Natural killer cell (primary cell): ENCODE measurements around the gene CPNE9. TPM values are rescaled to one million over a fixed set of nuclear protein-coding genes. Genes with fewer than 3 reads are reported as not detected.

Source experiments
- ATAC-seq, 3 donors: fragments of 150-1000 bp in 2 of 3; fragments of 200-7000 bp in 1 of 3; cut with Tn5 transposase; 1 replicate in 1 of 3; 2 replicates in 2 of 3; pipeline ENCODE4 v1.10.0; 2021; ENCODE audit warnings: mild to moderate bottlenecking in 2 of 3, moderate library complexity in 2 of 3
- DNase-seq, 2 donors: peaks; one replicate each; pipeline versions ENCODE4 v3.0.0 to v3.0.0-alpha.2; 2013 to 2021; ENCODE audit warnings: mixed read lengths in 1 of 2
- H3K27ac ChIP-seq: one replicate; pipeline ENCODE4 v1.5.1; 2013; ENCODE audit warnings: mild to moderate bottlenecking, low read length
- H3K27me3 ChIP-seq: one replicate; pipeline ENCODE4 v1.6.1; 2013; ENCODE audit warnings: low read length; ENCODE audit not compliant: control insufficient read depth, insufficient read depth
- H3K36me3 ChIP-seq: one replicate; pipeline ENCODE4 v1.6.1; 2013; ENCODE audit warnings: low read length; ENCODE audit not compliant: control insufficient read depth, insufficient read depth
- H3K4me1 ChIP-seq: one replicate; pipeline ENCODE4 v1.6.1; 2013; ENCODE audit warnings: low read length; ENCODE audit not compliant: control insufficient read depth, insufficient read depth
- H3K4me3 ChIP-seq: one replicate; pipeline ENCODE4 v1.5.1; 2013; ENCODE audit warnings: low read length
- H3K9me3 ChIP-seq: one replicate; pipeline ENCODE4 v1.6.1; 2013; ENCODE audit warnings: low read length; ENCODE audit not compliant: control insufficient read depth, insufficient read depth
- H3K27ac Mint-ChIP-seq, 2 donors: one replicate each; pipeline ENCODE4 v1.8.0; 2022; ENCODE audit warnings: mild to moderate bottlenecking in 2 of 2, mixed read lengths in 2 of 2, moderate library complexity in 1 of 2
- H3K27me3 Mint-ChIP-seq, 2 donors: one replicate each; pipeline ENCODE4 v1.8.0; 2022; ENCODE audit warnings: low read depth in 2 of 2, mixed read lengths in 2 of 2
- H3K36me3 Mint-ChIP-seq: one replicate; pipeline ENCODE4 v1.8.0; 2022; ENCODE audit warnings: mixed read lengths
- H3K4me1 Mint-ChIP-seq, 2 donors: one replicate each; pipeline ENCODE4 v1.8.0; 2022; ENCODE audit warnings: mixed read lengths in 2 of 2
- H3K4me3 Mint-ChIP-seq: one replicate; pipeline ENCODE4 v1.8.0; 2022; ENCODE audit warnings: mild to moderate bottlenecking, moderate library complexity, mixed read lengths
- H3K9me3 Mint-ChIP-seq, 2 donors: one replicate each; pipeline ENCODE4 v1.8.0; 2022; ENCODE audit warnings: mixed read lengths in 2 of 2
- WGBS: methylation state at CpG from one replicate; pipeline ENCODE4 v1.1.7; 2013; ENCODE audit warnings: missing lambda C conversion rate; ENCODE audit not compliant: insufficient coverage; 5-methylcytosine and 5-hydroxymethylcytosine counted together
- intact Hi-C: fragments of 100-400 bp; cut with micrococcal nuclease; formaldehyde crosslinking; loops from one replicate; pipeline ENCODE4 v1.14.2; 2022
- total RNA-seq, 4 donors: library from RNA; stranded (reverse); fragments of 120-200 nt in 1 of 4; gene quantifications; one replicate each; pipeline versions ENCODE4 v1.2.3 to v1.2.4, GENCODE V29; 2013 to 2022
- TF ChIP-seq, protein P1 (sequence below): fragments of 200-600 bp; IDR thresholded peaks from one replicate; pipeline ENCODE4 v1.8.0; 2022; ENCODE audit warnings: antibody characterized with exemption

The CPNE9 gene
- total RNA-seq, 3 donors from 2014 or later (not counting 1 experiment from before 2014, with no cell fraction given) = 0.43 to 0.49 TPM; not detected in 1

DNA sequence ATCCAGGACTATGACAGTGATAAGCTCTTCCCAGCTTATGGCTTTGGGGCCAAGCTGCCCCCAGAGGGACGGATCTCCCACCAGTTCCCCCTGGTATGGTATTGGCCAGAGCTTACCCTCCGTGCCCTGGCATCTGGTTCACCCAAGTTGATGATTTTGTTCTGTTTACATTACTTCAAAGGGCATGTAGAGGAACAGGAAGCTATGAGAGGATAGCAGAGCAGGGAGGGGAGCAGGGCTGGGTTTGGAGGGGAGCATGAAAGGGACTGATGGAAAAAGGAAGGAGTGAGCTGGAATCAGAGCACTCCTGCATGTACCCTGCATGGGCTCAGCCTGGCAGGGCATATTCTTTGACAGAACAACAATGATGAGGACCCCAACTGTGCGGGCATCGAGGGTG lies 14.5 kb downstream of the CPNE9 start:
- no peaks in the 10 kb centered on the region for H3K4me1 ChIP-seq
- no peak for ATAC-seq
- H3K9me3 ChIP-seq = no peaks in the 10 kb centered on the region
- H3K4me3 ChIP-seq = no peak overlapping the region
- peaks cover 0 to 4% of the 10 kb centered on the region in 2 donors for H3K4me1 Mint-ChIP-seq
- 81% methylated on average over 4 of the region's 4 CpGs for WGBS
- H3K36me3 ChIP-seq = no peaks in the 10 kb centered on the region
- peaks cover 0 to 3% of the 10 kb centered on the region in 2 donors for H3K27me3 Mint-ChIP-seq
- no peak overlapping the region for H3K27ac ChIP-seq
- DNase-seq = no peak
- TF ChIP-seq, protein P1, sequence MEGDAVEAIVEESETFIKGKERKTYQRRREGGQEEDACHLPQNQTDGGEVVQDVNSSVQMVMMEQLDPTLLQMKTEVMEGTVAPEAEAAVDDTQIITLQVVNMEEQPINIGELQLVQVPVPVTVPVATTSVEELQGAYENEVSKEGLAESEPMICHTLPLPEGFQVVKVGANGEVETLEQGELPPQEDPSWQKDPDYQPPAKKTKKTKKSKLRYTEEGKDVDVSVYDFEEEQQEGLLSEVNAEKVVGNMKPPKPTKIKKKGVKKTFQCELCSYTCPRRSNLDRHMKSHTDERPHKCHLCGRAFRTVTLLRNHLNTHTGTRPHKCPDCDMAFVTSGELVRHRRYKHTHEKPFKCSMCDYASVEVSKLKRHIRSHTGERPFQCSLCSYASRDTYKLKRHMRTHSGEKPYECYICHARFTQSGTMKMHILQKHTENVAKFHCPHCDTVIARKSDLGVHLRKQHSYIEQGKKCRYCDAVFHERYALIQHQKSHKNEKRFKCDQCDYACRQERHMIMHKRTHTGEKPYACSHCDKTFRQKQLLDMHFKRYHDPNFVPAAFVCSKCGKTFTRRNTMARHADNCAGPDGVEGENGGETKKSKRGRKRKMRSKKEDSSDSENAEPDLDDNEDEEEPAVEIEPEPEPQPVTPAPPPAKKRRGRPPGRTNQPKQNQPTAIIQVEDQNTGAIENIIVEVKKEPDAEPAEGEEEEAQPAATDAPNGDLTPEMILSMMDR = no peak
- no peaks in the 10 kb centered on the region for H3K36me3 Mint-ChIP-seq
- no peaks in the 10 kb centered on the region for H3K27me3 ChIP-seq
- intact Hi-C loops = no loop called here
- no peak overlapping the region for H3K4me3 Mint-ChIP-seq
- H3K27ac Mint-ChIP-seq = no peak overlapping the region
- no peaks in the 10 kb centered on the region for H3K9me3 Mint-ChIP-seq

DNA sequence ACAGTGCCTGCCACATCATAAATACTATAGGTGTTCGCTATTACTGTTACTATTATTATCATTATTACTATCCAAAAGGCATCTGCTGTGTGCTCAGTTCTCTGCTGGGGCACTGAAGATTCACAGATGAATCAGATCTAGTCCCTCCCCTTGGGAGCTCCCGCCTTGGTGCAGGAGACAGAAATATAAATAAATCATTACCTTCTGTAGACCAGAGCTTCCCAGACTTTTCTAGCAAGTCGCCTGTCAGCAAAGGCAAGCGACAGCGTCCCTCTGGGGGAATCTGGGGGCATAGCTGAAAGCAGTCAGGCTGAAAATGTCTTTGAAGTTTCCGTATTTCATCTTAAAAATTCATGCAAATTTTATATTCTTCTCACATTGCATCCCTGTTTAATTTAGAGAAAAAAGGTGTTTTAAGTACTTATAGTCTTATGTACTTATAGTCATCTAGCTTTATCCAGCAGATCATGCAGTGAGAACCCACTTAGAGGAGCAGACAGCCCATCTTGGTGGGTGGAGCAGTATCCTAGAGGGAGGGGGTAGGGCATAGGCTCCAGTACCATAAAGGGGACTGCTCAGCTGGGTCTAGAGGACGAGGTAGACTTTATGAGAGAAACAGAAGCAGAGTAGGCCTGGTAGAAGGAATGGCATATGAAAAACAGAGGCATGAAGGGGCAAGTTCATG lies 17.5 kb downstream of the CPNE9 start:
- ATAC-seq (no peak), DNase-seq (no peak)
- WGBS = 75% methylated on average over 6 of the region's 7 CpGs
- no peaks in the 10 kb centered on the region for H3K36me3 Mint-ChIP-seq
- H3K27ac Mint-ChIP-seq = no peak overlapping the region
- Histone ChIP-seq H3K4me1 (no peaks in the 10 kb centered on the region), H3K4me3 (no peak overlapping the region), H3K27ac (no peak overlapping the region), H3K27me3 (no peaks in the 10 kb centered on the region), H3K9me3 (no peaks in the 10 kb centered on the region), H3K36me3 (no peaks in the 10 kb centered on the region)
- no peaks in the 10 kb centered on the region for H3K4me1 Mint-ChIP-seq
- H3K27me3 Mint-ChIP-seq = no peaks in the 10 kb centered on the region
- H3K4me3 Mint-ChIP-seq = no peak overlapping the region
- no peaks in the 10 kb centered on the region for H3K9me3 Mint-ChIP-seq
- TF ChIP-seq, protein P1 = no peak
- intact Hi-C loops = no loop called here

DNA sequence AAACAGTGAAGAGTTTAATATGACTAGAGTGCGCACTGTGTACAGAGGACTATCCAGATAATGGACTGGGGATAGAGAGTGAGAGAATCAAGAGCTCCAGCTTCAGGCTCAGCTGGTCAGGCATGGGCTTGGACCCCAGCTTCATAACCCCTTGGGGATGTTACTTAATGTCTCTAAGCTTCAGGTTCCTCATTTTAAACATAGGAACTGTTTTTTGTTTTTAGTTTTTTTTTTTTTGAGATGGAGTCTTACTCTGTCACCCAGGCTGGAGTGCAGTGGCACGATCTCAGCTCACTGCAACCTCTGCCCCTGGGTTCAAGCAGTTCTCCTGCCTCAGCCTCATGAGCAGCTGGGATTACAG lies 18.0 kb downstream of the CPNE9 start:
- Mint-ChIP-seq H3K27ac (no peak overlapping the region), H3K27me3 (no peaks in the 10 kb centered on the region), H3K9me3 (no peaks in the 10 kb centered on the region), H3K4me1 (peaks cover 1 to 2% of the 10 kb centered on the region in 2 donors), H3K36me3 (no peaks in the 10 kb centered on the region), H3K4me3 (no peak overlapping the region)
- H3K4me3 ChIP-seq = no peak overlapping the region
- H3K27me3 ChIP-seq = no peaks in the 10 kb centered on the region
- DNase-seq (no peak), ATAC-seq (no peak)
- H3K4me1 ChIP-seq = peaks cover 2% of the 10 kb centered on the region
- no peaks in the 10 kb centered on the region for H3K9me3 ChIP-seq
- WGBS = 72% methylated on average over 2 of the region's 2 CpGs
- H3K36me3 ChIP-seq = no peaks in the 10 kb centered on the region
- TF ChIP-seq, protein P1 = no peak
- H3K27ac ChIP-seq = no peak overlapping the region
- intact Hi-C loops = no loop called here
